ENCODE measurements around the gene RNH1. TPM values are rescaled to one million over a fixed set of nuclear protein-coding genes. Genes with fewer than 3 reads are reported as not detected.

Gene RNH1
- total RNA-seq, 4 donors from 2014 or later = 378 to 392 (median 383) TPM

DNA sequence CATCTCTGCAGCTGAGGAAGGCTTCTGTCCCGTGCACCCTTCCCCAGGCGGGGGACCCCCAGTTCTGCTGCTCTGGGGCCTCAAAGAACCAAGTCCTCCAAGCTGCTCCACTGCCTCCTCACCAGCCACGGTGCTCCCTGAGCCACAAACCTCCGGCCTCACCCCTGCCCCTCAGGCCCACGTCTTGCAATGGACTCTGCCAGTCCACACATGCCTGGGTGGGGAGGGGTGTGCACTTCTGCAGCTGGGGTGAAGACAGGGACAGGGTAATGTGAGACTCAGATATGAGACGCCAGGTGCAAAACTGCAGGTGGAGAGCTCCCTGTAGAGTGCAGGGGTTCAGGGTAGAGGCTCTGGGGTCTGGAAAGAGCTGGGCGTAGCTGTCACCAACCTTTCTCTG, 60.2 kb downstream of the RNH1 start:
- WGBS = 48% methylated on average over 7 of the region's 7 CpGs
- H3K36me3 ChIP-seq = no peaks in the 10 kb centered on the region
- no peak overlapping the region for H3K4me3 ChIP-seq
- no peaks in the 10 kb centered on the region for H3K9me3 ChIP-seq
- no peaks in the 10 kb centered on the region for H3K27me3 ChIP-seq
- H3K27ac ChIP-seq = no peak overlapping the region
- peaks cover 62% of the 10 kb centered on the region for H3K4me1 ChIP-seq
- DNase-seq (ENCODE audit: low spot score in 2 of 2) = no peak
- TF ChIP-seq POLR2A (IDR thresholded peaks at IDR 0.05) (no peak), POLR2AphosphoS5 (IDR thresholded peaks at IDR 0.05) (no peak), EP300 (IDR thresholded peaks at IDR 0.05) (no peak)
- TF ChIP-seq, protein P1, sequence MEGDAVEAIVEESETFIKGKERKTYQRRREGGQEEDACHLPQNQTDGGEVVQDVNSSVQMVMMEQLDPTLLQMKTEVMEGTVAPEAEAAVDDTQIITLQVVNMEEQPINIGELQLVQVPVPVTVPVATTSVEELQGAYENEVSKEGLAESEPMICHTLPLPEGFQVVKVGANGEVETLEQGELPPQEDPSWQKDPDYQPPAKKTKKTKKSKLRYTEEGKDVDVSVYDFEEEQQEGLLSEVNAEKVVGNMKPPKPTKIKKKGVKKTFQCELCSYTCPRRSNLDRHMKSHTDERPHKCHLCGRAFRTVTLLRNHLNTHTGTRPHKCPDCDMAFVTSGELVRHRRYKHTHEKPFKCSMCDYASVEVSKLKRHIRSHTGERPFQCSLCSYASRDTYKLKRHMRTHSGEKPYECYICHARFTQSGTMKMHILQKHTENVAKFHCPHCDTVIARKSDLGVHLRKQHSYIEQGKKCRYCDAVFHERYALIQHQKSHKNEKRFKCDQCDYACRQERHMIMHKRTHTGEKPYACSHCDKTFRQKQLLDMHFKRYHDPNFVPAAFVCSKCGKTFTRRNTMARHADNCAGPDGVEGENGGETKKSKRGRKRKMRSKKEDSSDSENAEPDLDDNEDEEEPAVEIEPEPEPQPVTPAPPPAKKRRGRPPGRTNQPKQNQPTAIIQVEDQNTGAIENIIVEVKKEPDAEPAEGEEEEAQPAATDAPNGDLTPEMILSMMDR (IDR thresholded peaks at IDR 0.05) = no peak

GRCh38 chr11:445765-446588, 61.1 kb downstream of the RNH1 start:
- no peaks in the 10 kb centered on the region for H3K9me3 ChIP-seq
- H3K4me3 ChIP-seq = no peak overlapping the region
- no peak for DNase-seq (ENCODE audit: low spot score in 2 of 2)
- peaks cover 61% of the 10 kb centered on the region for H3K4me1 ChIP-seq
- TF ChIP-seq, protein P1 (IDR thresholded peaks at IDR 0.05) = no peak
- TF ChIP-seq POLR2AphosphoS5 (IDR thresholded peaks at IDR 0.05) (no peak), EP300 (IDR thresholded peaks at IDR 0.05) (no peak), POLR2A (IDR thresholded peaks at IDR 0.05) (no peak)
- H3K36me3 ChIP-seq = no peaks in the 10 kb centered on the region
- no peak overlapping the region for H3K27ac ChIP-seq
- H3K27me3 ChIP-seq = no peaks in the 10 kb centered on the region
- WGBS = 68% methylated on average over 16 of the region's 20 CpGs

Other genes starting within 250 kb of the RNH1 start
- gene NLRP6, start 228.8 kb downstream of the RNH1 start, total RNA-seq = 1 to 10 TPM in 1 of 4 donors, under 1 TPM in 3; 0.15 to 1.3 (median 0.64) TPM
- 10 to 100 TPM in 2 of 4 donors, 1 to 10 TPM in 2; 3.5 to 22.0 (median 8.1) TPM for gene PGGHG, start 218.1 kb downstream of the RNH1 start, total RNA-seq
- gene IFITM5, start 207.7 kb downstream of the RNH1 start, total RNA-seq = not detected
- 10 to 100 TPM; 25.6 to 84.1 (median 45.1) TPM for gene IFITM2, start 199.4 kb downstream of the RNH1 start, total RNA-seq
- gene IFITM1, start 193.2 kb downstream of the RNH1 start, total RNA-seq = 100 to 1,000 TPM in 1 of 4 donors, 10 to 100 TPM in 3; 50.7 to 128 (median 67.6) TPM
- gene IFITM3, start 186.4 kb downstream of the RNH1 start, total RNA-seq = 100 to 1,000 TPM in 2 of 4 donors, 10 to 100 TPM in 2; 69.6 to 160 (median 110) TPM
- 1 to 10 TPM; 1.2 to 3.0 (median 1.6) TPM for gene B4GALNT4, start 137.7 kb downstream of the RNH1 start, total RNA-seq
- 100 to 1,000 TPM; 318 to 486 (median 428) TPM for gene PKP3, start 113.0 kb downstream of the RNH1 start, total RNA-seq
- gene SIGIRR, start 92.2 kb downstream of the RNH1 start, total RNA-seq = 10 to 100 TPM; 14.2 to 26.0 (median 16.5) TPM
- gene ANO9, start 65.2 kb downstream of the RNH1 start, total RNA-seq = 100 to 1,000 TPM in 2 of 4 donors, 10 to 100 TPM in 2; 76.8 to 166 (median 103) TPM
- gene PTDSS2, start 57.0 kb downstream of the RNH1 start, total RNA-seq = 10 to 100 TPM; 22.3 to 31.0 (median 25.3) TPM
- gene HRAS, start 28.3 kb upstream of the RNH1 start, total RNA-seq = 100 to 1,000 TPM in 2 of 4 donors, 10 to 100 TPM in 2; 82.9 to 131 (median 96.2) TPM
- 1 to 10 TPM; 1.7 to 2.4 (median 2.1) TPM for gene LRRC56, start 30.3 kb upstream of the RNH1 start, total RNA-seq
- 10 to 100 TPM in 1 of 4 donors, 1 to 10 TPM in 3; 6.3 to 17.8 (median 8.7) TPM for gene LMNTD2, start 53.5 kb upstream of the RNH1 start, total RNA-seq
- gene RASSF7, start 53.7 kb upstream of the RNH1 start, total RNA-seq = 100 to 1,000 TPM in 1 of 4 donors, 10 to 100 TPM in 3; 82.6 to 113 (median 87.0) TPM
- 10 to 100 TPM; 27.9 to 55.6 (median 42.0) TPM for gene PHRF1, start 69.2 kb upstream of the RNH1 start, total RNA-seq
- gene IRF7, start 108.7 kb upstream of the RNH1 start, total RNA-seq = 10 to 100 TPM; 20.9 to 34.0 (median 26.6) TPM
- 1 to 10 TPM in 1 of 4 donors, under 1 TPM in 1, not detected in 2; 0.53 to 1.1 TPM for gene CDHR5, start 117.7 kb upstream of the RNH1 start, total RNA-seq
- gene SCT, start 119.9 kb upstream of the RNH1 start, total RNA-seq = not detected
- gene DRD4, start 130.0 kb upstream of the RNH1 start, total RNA-seq = 1 to 10 TPM in 1 of 4 donors, under 1 TPM in 1, not detected in 2; 0.97 to 1.2 TPM
- gene DEAF1, start 188.0 kb upstream of the RNH1 start, total RNA-seq = 10 to 100 TPM; 37.0 to 60.6 (median 43.7) TPM
- gene TMEM80, start 188.6 kb upstream of the RNH1 start, total RNA-seq = 10 to 100 TPM; 31.5 to 53.6 (median 39.1) TPM
- 100 to 1,000 TPM; 107 to 193 (median 140) TPM for gene EPS8L2, start 199.0 kb upstream of the RNH1 start, total RNA-seq
- 100 to 1,000 TPM; 107 to 197 (median 179) TPM for gene TALDO1, start 240.2 kb upstream of the RNH1 start, total RNA-seq